Activated CD4-positive, alpha-beta T cell treated with anti-CD3 and anti-CD28 coated beads, Interleukin-10, Interleukin-2, amounts not matched to agents 100 ng/mL and 50 ng/mL, durations not matched to agents 16 hours and 8 hours (primary cell): ENCODE results near the gene MLIP.
"Not testable (repeated sequence)": the region's sequence is repeated elsewhere in the genome, so short reads cannot be mapped to it uniquely, and the experiment has no call there.

ENCODE experiments used
- DNase-seq: peaks from one replicate; pipeline ENCODE4 v3.0.0-alpha.2; 2020

The MLIP gene

DNA sequence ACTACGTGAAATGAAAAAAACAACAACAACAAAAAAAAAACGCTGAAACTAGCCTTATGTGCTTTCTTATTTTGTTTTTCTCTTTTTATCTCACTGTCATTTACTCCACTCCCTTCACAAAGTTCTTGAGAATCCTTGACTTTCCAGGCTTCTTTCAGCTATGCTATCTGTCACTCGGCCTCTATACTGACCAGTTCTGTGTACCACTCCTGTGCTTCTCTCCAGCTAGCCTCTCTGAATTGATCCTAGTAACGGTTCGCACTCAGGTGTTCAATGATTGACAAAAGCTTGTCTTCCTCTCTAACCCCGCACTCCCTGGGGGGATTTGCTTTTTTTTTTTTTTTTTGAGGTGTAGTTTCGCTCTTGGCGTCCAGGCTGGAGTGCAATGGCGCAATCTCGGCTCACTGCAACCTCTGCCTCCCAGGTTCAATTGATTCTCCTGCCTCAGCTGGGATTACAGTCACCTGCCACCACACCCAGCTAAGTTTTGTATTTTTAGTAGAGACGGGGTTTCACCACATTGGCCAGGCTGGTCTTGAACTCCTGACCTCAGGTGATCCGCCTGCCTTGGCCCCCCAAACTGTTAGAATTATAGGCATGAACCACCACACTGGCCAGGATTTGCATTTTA is 31.8 kb downstream of the MLIP start:
- DNase-seq = no peak

DNA sequence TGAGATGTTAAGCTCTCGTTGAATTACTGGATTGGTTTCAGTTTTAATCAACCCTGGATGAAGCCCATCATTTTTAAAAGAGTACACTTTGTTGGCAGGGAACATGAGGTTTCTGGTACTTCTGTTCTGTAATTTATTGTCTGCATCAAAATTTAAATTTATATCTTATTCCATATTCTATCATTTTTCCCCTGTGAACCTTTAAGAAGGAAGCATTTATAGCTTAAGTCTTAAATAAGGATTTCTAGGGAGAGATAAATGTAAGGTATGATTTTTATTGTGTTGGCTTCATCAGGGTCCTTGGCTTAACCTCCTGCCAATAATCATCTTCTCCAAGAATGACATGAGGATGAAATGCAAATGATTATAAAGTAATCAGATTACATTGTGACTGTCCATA is 40.6 kb downstream of the MLIP start:
- no peak for DNase-seq

DNA sequence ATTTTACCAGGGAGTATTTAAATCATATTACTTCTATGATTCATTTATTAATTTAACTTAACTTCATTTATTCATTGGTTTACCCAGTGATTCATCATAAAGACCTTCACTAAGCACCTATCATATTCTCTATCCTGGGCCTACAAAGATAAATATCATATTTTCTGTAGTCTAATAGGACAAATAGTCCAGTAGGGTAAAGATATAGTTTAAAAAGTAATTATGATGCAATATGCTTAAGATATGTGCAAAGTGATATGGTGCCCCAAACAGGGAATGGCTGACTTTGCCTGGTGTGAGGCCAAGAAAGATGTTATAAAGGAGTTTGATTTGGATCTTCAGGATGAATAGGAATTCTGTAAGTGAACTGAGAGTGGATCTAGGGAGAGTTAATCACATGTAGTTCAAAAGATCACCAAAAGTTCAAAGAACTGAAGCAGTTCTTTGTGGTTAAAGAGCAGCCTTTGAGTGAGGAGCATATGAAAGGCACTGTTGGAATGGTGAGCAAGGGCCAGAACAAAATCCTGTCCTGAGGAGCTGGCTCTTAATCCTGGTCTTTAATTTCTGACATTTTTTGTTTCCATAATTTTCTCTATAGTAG is 45.5 kb downstream of the MLIP start:
- DNase-seq = no peak

DNA sequence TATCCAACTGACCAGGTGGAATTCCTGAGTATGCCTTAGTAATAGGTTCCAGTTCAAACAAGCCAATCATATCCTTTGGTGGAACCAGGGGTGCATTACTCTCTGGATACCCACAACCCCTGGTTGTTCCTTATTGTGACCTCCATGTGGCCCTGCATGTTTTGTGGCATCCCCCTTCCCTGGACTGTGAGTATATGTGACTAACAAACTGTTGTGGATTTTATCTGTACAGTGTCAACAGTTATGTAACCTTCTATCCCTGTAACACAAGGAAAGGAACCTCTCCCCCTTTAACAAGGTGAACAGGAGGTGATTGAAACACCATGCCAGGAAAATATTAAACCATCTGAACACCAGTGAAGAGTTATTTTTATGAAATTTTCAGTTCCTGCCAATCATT is 46.2 kb downstream of the MLIP start:
- no peak for DNase-seq

DNA sequence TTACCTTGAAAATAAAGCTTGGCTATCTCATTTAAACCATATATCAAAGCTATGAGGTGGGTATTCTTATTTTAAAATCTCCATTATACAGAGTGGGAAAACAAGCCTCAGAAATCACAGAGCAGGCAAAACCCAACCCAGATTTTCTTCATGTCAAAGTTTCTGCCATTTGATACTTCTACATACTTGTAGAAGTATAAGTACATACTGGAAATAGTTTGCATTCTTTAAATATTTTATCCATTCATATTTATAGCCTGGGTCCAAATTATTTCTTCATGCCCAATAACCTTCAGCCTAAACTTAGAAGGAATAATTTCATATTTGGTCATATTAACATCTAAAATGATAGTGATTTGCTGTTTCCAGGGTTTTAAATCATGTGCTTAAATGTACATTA is 61.8 kb downstream of the MLIP start:
- no peak for DNase-seq

DNA sequence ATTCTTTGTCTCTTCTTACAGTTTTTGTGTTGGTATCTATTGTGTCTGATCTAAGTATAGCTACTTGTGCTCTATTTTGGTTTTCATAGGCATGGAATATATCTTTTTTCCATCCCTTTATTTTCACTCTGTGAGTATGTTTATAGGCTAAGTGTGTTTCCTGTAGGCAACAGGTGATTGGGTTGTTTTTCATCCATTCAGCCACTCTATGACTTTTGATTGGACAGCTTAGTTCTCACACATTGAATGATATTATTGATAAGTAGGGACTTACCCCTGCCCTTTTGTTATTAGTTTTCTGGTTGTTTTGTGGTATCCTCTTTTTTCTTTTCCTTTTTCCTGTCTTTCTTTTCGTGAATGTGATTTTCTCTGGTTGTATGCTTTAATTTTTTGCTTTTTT is 67.9 kb downstream of the MLIP start:
- no peak for DNase-seq

DNA sequence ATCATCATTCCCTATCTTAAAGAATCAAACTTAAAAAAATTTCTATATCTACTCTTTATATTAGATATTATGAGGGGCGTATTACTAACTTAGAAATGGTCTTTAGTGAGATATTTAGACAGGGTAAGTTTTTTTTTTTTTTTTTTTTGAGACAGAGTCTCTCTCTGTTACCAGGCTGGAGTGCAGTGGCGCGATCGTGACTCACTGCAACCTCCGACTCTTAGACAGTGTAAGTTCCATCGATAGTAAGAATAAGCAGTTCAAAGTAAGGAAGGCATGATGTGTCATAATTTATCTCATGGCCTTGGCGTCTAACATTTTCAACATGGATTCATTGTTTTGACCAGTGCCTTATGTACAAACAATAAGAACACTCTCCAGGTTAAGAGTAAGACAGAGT is 72.4 kb downstream of the MLIP start:
- DNase-seq = no peak

DNA sequence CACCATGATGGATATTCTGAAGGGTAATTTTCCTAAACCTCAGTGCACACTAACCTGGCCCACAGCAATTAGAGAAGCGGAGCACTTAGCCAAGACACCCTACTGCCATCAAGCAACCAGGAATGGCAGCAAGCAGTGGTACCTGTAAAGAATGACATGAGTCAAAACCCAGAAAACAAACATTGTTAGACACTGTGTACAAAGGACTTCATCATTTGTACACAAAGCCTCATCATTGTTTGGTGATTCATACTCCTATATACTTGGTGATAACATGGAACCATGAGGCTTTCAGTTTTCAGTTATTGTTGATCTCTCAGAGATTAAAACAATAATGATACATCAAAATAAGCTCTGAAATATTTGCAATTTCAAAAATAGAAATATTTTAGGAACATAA is 74.6 kb downstream of the MLIP start:
- DNase-seq = no peak

DNA sequence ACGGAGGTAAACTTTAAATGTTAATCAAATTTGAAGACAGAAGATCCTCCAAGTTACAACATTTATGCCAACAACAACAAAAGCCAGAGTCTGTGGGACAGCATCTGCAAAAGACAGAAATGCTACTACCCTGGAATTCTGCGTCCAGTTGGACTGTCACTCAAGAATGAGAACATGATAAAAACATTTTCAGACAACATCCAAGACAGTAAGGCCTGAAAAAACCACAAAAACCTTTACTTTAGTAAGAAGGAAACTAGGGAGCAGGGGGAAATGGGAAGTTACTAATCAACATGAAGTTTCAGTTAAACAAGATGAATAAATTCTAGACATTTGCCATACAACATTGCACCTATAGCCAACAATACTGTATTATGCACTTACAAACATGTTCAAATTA is 77.6 kb downstream of the MLIP start:
- DNase-seq = no peak

DNA sequence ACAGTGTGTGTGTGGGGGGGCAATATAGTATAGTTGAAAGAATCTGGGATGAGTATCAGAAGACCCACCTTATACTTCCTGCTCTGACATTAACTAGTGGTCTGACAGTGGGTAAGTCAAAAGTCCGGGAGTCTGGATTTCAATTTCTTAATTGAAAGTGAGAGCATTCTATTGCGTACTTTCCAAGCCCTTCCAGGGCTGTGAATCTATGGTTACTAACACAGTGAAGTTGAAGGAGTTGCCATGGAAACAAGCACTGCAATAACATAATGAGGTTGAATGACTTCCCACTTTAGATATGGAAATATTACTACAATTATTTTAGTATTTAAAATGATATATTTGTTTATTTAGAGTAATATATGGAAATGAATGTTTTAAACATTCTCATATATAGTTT is 80.2 kb downstream of the MLIP start:
- DNase-seq = no peak

DNA sequence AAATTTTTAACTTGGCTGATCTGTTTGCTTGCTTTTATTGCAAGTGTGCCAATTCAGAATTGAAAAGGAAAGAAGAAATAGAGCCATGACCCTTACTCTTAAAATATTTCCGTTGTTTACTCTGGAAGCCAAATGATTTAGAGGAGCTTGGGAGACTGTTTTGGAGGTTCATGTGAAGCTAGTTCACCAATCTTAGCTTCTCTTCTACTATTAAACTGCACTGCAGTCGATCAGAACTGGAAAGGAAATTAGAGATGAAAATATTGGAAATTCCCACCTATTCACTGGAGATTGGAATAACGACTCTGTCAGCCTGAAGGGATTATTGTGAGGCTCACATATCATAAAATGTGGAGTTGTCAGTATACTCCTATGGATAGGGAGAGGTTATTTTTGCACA is 81.8 kb downstream of the MLIP start:
- no peak for DNase-seq

DNA sequence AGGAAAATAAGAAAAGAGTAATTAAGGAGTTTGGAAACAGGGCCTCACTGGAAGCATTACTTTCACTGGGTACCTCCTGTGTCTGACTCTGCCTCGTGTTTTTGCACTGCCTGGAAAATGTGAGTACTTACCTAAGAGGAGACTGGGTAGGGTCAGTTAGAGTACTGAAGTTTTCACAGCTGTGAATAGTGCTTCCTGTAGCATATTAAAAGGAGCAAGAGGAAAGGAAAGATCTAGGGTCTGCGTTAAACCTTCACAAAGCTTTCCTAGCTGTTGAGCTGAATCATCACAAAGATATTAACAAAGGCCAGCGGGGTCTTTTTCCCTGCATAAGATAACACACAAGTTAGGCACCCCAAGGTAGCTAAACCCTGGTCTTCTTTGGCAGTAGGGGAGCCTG is 82.3 kb downstream of the MLIP start:
- no peak for DNase-seq

DNA sequence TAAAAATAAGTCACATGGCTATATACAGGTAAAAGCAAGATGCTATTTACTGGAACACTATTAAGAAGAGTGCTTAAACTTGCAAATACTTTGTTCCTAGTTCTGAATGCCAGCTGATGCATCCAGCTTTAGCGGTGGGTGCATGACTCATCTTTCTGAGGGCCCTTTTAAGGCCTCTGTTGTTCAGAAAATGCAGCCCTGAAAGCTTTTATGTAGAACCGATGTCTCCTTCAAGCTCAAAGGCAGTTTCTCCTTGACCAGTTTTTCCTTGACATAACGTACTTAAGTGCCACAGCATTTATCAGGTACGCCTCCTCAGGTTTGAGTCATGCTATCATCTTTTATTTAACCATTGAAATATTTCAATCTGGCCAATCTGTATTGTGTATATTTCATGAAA is 82.8 kb downstream of the MLIP start:
- DNase-seq = no peak

DNA sequence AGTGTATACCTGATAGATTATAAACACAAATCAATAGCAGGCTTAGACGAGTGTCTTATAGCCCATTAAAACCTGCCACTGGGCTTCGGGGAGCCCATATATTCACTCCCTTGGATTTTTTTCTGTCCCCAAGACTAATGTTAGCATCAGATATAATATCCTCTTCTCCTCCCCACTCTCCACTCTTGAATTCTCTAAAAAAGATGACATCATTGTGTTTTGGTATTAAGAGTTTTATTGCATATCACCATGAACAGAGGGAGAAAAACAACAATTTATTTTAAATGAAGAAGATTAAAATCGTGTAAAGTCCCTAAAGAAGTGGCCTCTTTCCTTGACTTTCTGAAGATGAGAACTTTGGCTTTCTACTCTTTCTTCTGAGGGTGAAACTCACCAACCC is 84.4 kb downstream of the MLIP start:
- DNase-seq = no peak

DNA sequence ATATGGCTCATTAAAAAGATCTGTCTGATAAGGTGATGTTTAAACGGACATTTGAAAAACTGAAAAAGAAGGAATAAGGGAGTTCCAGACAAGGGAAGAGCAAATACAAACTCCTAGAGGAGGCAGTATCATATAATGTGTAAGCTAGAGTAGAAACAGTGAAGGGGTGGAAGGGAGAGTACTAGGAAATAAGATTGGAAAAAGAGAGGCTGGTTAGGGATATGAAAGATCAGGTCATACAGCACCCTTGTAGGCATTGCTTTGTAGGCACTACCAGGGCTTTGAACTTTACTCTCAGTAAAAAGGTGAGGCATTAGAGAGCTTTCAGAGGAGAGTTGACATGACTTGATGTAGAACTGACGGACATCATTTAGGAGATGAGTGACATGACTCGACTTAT is 85.7 kb downstream of the MLIP start:
- DNase-seq = no peak

DNA sequence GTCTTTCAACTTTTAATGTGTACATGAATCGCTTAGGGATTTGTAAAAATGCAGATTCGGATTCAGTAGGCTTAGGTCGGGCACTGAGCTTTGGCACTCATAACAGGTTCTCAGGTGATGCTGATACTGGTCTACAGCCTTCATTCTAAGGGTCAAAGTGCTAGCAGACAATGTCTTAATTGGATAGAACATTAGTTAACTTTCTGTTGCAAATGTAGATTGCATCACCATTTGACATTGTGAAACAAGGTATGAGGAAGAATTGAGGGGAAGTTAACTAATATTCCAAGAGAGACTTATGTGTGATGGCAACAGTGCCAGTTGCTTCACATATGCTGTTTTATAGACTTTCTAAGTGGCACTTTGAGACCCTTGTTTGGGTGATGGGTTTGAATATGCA is 86.9 kb downstream of the MLIP start:
- DNase-seq = no peak

DNA sequence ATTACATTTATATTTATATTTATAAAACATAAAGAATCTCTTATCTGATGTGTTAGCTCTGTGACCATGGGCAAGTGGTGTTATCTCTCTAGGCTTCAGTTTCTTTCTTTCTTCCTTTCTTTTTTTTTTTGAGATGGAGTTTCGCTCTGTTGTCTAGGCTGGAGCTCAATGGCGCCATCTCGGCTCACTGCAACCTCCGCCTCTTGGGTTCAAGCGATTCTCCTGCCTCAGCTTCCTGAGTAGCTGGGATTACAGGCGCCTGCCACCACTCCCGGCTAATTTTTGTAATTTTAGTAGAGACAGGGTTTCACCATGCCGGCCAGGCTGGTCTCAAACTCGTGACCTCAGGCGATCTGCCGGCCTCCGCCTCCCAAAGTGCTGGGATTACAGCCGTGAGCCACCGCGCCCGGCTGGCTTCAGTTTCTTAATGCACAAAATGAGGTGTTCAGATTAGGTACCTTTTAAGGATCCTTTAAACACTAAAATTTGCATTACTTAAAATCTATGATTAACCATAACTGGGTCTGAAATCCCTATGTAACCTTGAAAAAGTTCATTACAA is 92.3 kb downstream of the MLIP start:
- DNase-seq = not testable (repeated sequence)

DNA sequence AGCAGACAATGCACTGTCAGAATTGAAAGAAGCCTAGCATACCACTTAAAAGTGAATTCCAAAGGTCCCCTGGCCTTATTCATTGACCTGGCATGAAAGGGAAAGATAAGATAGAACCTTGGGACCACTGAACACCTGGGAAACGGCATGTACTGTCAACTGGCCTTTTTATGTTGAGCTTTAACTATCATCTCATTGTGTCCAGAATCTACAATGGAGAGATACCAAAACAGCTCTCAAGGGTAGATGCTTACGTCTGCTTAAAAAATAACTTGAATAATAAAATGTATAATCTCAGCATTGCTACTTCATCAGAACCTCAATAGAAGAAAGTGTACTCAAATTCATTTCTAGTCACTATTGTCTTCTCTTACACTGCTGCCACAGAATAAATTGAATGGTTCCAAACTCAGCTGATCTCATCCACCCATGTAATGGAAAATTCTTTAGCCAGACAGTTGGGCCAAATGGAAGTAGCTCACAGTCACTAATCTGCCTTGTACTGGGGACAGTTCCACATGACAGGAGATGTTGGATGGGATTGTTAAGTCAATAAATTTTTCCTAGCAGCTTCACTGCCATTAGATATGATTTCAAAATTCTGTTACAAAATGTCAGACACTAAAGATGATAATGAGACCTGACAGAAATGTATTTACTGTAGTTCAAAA is 93.8 kb downstream of the MLIP start:
- no peak for DNase-seq

DNA sequence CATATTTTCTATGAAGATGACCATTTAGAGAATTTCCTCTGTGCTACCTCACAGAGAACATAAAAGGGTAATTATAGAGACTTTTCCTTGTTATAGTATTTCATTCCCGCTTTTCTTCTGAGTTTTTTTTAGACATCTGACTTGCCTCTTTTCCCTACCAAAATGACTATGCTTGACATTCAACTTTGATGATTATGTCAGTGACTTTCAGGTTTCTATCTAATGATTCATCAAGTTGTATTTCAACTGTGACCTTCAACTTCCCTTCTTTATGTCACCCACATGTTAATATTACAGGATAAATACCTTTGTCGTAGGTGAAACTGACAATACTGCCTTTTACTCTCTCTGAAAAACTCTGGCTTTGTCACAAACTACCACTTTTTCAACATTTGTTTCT is 95.3 kb downstream of the MLIP start:
- DNase-seq = no peak

DNA sequence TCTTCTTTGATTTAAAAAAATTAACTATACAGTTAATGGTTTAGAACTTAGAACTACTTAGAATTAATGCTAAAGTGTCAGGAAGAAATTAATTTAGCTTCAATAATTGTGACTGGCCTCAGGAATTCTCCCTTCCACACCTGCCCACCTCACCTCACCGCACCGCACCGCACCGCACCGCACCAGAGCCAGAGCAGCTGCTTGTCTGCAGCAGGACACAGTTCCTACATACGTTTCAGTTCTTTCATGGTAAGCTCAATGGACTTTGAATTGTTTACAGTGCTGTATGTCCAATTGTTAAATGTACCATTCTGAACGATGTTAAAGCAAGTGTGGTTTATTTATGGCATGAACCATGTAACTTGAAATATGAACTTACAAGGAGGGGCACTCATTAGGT is 98.7 kb downstream of the MLIP start:
- DNase-seq = not testable (repeated sequence)

DNA sequence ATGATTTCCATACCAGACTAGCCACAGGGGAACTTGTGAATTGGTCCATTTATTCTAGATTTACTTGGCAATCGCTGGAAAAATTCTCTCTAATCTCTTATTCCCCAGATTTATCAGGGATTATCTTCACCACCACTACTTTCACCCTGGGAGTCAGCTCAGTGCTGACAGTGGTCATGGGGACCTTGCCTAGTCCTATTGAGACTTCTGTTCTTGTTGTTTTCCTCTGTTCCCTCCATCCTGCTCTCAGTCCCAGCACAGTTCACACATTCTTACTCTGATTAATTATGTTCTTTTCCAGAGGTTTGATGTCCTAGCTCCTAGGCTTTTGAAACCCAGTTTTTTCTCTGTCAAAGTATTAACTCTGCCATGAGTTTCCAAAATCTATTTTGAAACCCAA is 103.0 kb downstream of the MLIP start:
- DNase-seq = no peak

DNA sequence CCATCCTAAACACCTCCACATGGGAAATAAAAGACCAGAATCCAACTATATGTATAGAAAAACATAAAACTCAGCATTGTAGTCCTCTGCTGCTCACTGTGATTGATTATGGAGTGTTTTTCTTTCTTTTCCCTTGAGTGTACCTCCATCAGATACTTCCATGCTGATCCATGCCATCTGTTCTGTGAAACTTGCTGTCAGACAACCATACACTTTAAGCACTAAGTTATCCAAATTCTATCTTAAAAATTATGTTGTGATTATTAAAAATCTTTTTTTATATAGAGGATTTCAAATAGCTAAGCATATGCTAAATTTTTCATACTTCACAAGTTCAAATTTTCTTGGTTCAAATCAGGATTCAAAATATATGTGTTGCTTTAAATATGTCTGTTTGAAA is 105.1 kb downstream of the MLIP start:
- no peak for DNase-seq

DNA sequence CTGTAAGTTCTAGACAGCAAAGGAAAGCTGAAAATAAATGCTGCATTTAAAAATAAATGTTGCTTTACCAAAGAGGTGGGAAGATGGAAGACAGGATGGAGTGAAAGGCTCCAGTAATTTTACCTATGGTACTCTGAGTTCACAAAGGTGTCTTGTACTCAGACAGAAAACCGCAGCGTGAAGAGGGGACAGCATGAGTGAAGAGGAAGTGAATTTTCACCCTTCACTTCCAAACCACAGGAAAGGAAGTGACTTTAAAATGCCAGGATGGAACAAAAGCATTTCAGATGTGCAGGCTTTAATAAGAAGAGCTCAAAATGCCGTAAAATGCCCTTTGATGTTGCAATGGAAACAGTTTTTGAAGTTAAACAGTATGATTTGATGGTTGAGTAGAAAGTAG is 105.8 kb downstream of the MLIP start:
- DNase-seq = no peak

DNA sequence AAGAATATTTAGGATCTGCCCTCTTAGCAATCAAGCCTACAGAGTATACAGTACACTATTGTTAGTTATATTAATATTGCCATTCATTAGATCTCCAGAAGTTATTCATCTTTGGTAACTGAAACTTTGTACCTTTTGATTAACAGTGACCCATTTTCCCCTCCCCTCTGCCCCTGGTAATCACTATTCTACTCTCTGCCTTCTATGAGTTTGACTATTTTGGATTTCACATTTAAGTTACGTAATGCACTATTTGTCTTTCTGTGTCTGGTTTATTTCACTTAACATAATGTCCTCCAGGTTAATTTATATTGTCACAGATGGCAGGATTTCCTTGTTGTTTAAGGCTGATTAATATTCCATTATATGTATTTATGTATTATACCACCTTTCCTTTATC is 111.0 kb downstream of the MLIP start:
- DNase-seq = no peak

DNA sequence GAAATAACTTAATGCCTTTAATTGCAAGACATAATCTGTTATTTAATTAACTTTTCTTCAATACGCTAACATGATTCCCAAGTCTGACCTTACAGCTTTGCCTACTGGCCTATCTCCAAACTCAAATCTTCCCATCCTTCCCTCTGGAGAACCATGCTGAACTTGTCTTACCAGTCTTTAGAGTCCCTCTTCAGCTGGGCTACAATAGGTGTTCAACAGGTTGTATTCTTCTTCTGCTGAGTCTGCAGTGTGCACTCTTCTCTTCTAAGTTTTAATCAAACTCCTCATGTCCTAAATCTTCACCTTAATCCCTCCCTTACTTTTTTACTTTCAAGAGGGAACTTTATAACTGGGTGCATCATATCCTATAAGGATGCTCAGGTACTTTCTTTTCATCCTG is 121.5 kb downstream of the MLIP start:
- no peak for DNase-seq
